Measurements from ENCODE around the gene DPYSL5.

DNA sequence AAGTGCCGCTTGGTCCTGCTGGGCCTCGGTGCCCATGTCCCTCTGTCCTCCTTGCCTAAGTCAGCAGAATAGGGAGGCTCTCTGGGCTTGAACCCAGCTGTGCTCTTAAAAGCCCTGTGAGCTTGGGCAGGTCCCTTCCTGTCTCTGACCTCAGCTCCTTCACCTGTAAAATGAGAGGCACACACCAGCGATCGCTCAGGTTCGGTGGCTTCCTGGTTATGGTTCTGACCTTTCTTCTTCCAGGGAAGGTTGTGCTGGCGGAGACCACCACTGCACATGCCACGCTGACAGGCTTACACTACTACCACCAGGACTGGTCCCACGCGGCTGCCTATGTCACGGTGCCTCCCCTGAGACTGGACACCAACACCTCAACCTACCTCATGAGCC lies 86.4 kb downstream of the DPYSL5 start:
- TF ChIP-seq EZH2 (IDR thresholded peaks at IDR 0.05; ENCODE audit: insufficient read depth, low read length): no peak
- TF ChIP-seq, protein P1, sequence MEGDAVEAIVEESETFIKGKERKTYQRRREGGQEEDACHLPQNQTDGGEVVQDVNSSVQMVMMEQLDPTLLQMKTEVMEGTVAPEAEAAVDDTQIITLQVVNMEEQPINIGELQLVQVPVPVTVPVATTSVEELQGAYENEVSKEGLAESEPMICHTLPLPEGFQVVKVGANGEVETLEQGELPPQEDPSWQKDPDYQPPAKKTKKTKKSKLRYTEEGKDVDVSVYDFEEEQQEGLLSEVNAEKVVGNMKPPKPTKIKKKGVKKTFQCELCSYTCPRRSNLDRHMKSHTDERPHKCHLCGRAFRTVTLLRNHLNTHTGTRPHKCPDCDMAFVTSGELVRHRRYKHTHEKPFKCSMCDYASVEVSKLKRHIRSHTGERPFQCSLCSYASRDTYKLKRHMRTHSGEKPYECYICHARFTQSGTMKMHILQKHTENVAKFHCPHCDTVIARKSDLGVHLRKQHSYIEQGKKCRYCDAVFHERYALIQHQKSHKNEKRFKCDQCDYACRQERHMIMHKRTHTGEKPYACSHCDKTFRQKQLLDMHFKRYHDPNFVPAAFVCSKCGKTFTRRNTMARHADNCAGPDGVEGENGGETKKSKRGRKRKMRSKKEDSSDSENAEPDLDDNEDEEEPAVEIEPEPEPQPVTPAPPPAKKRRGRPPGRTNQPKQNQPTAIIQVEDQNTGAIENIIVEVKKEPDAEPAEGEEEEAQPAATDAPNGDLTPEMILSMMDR (IDR thresholded peaks at IDR 0.05; ENCODE audit: insufficient read depth, low read depth, low read length): no peak

Measured in astrocyte (in vitro differentiated cells and primary cell).